Nephron progenitor cell (in vitro differentiated cells): Measurements from ENCODE around the gene DOCK9.

ENCODE experiments used
- DNase-seq: peaks from one replicate; pipeline ENCODE4 v3.0.0; 2021
- H3K27ac Mint-ChIP-seq: 2 replicates; pipeline ENCODE4 v1.8.0; 2021; ENCODE audit warnings: mild to moderate bottlenecking, moderate library complexity, mixed read lengths
- H3K27me3 Mint-ChIP-seq: 2 replicates; pipeline ENCODE4 v1.8.0; 2021; ENCODE audit warnings: mild to moderate bottlenecking, low read depth, mixed read lengths; ENCODE audit not compliant: poor library complexity
- H3K36me3 Mint-ChIP-seq: 2 replicates; pipeline ENCODE4 v1.8.0; 2021; ENCODE audit warnings: low read depth, mixed read lengths
- H3K4me1 Mint-ChIP-seq: 2 replicates; pipeline ENCODE4 v1.8.0; 2021; ENCODE audit warnings: mixed read lengths
- H3K4me3 Mint-ChIP-seq: 2 replicates; pipeline ENCODE4 v1.8.0; 2021; ENCODE audit warnings: mild to moderate bottlenecking, moderate library complexity, mixed read lengths
- H3K9me3 Mint-ChIP-seq: 2 replicates; pipeline ENCODE4 v1.8.0; 2021; ENCODE audit warnings: mild to moderate bottlenecking, moderate library complexity, mixed read lengths
- TF ChIP-seq, protein P1 (sequence below): fragments of 200-600 bp; sonication (generic); IDR thresholded peaks from 2 replicates; pipeline ENCODE4 v1.5.0; 2021; ENCODE audit warnings: antibody characterized with exemption

The DOCK9 gene

GRCh38 chr13:98967491-98967890 lies 10.4 kb downstream of the DOCK9 start:
- peaks cover 5% of the 10 kb centered on the region for H3K27me3 Mint-ChIP-seq
- no peak overlapping the region for H3K27ac Mint-ChIP-seq
- peaks cover 30% of the 10 kb centered on the region for H3K4me1 Mint-ChIP-seq
- H3K4me3 Mint-ChIP-seq = no peak overlapping the region
- H3K9me3 Mint-ChIP-seq = no peaks in the 10 kb centered on the region
- no peak for DNase-seq
- H3K36me3 Mint-ChIP-seq = no peaks in the 10 kb centered on the region
- TF ChIP-seq, protein P1, sequence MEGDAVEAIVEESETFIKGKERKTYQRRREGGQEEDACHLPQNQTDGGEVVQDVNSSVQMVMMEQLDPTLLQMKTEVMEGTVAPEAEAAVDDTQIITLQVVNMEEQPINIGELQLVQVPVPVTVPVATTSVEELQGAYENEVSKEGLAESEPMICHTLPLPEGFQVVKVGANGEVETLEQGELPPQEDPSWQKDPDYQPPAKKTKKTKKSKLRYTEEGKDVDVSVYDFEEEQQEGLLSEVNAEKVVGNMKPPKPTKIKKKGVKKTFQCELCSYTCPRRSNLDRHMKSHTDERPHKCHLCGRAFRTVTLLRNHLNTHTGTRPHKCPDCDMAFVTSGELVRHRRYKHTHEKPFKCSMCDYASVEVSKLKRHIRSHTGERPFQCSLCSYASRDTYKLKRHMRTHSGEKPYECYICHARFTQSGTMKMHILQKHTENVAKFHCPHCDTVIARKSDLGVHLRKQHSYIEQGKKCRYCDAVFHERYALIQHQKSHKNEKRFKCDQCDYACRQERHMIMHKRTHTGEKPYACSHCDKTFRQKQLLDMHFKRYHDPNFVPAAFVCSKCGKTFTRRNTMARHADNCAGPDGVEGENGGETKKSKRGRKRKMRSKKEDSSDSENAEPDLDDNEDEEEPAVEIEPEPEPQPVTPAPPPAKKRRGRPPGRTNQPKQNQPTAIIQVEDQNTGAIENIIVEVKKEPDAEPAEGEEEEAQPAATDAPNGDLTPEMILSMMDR = no peak

DNA sequence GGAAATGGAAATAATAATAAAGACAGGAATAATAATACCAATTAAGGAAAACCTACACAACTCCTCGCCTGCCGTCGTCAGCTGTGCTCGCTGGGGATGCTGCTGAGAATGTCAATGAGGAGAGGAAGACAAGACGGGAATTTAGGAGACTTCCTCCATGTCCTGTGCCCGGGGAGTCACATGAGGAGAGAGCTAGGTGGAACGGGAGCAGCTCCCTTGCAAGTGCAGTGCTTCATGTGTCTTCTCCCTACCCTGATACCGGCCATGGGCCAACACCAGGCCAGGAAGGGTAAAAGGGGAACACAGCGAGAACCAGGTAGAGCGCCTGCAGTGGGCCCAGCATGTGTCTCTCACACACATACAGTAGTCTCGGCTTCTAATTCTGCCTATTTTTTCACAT lies 11.8 kb downstream of the DOCK9 start:
- H3K27ac Mint-ChIP-seq = peak overlapping the region; percentile 53
- no peaks in the 10 kb centered on the region for H3K9me3 Mint-ChIP-seq
- no peak overlapping the region for H3K4me3 Mint-ChIP-seq
- peaks cover 45% of the 10 kb centered on the region for H3K4me1 Mint-ChIP-seq
- TF ChIP-seq, protein P1 = no peak
- H3K36me3 Mint-ChIP-seq = no peaks in the 10 kb centered on the region
- no peak for DNase-seq
- peaks cover 3% of the 10 kb centered on the region for H3K27me3 Mint-ChIP-seq

DNA sequence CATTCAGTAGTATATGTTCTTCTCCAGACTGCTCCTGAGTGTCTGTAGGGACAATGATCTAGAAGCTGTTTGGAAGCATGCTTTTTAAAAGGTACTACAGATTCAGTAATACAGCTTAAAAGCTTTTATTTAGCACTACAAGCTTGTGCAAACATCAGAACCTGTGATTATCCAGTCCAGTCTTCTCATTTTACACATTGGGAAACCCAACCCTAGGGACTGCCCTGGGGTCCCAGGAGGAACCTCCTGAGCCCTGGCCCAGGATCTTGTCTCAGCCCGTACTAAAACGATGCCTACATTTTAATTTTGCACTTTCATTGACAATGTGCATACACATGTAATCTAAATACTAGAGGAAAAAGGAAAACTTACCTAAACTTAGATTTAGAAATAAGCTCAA lies 12.5 kb downstream of the DOCK9 start:
- Mint-ChIP-seq H3K9me3 (no peaks in the 10 kb centered on the region), H3K27me3 (peaks cover 3% of the 10 kb centered on the region), H3K4me1 (peaks cover 52% of the 10 kb centered on the region), H3K36me3 (no peaks in the 10 kb centered on the region), H3K27ac (no peak overlapping the region), H3K4me3 (no peak overlapping the region)
- TF ChIP-seq, protein P1 = no peak
- no peak for DNase-seq

DNA sequence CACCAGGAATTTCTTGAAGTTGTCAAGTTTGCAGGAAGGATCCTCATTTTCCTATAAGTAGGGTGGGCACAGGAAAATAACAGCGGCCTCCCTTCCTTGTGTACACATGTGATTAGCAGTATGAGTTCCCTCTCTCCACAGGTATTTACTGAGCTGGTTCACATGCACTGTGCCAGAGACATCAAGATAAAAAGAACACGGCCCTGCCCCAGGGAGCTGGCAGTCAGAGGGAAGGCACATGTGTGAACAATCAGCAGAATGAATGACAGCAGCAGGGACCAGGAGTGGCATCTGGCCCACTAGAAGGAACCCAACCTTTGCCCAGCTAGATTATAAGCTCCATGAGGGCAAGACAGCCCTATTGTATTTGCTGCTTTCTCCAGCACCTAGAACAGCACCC lies 13.9 kb downstream of the DOCK9 start:
- Mint-ChIP-seq H3K27me3 (peaks cover 3% of the 10 kb centered on the region), H3K4me1 (peaks cover 54% of the 10 kb centered on the region), H3K4me3 (no peak overlapping the region), H3K27ac (no peak overlapping the region), H3K36me3 (no peaks in the 10 kb centered on the region), H3K9me3 (no peaks in the 10 kb centered on the region)
- TF ChIP-seq, protein P1 = no peak
- no peak for DNase-seq

DNA sequence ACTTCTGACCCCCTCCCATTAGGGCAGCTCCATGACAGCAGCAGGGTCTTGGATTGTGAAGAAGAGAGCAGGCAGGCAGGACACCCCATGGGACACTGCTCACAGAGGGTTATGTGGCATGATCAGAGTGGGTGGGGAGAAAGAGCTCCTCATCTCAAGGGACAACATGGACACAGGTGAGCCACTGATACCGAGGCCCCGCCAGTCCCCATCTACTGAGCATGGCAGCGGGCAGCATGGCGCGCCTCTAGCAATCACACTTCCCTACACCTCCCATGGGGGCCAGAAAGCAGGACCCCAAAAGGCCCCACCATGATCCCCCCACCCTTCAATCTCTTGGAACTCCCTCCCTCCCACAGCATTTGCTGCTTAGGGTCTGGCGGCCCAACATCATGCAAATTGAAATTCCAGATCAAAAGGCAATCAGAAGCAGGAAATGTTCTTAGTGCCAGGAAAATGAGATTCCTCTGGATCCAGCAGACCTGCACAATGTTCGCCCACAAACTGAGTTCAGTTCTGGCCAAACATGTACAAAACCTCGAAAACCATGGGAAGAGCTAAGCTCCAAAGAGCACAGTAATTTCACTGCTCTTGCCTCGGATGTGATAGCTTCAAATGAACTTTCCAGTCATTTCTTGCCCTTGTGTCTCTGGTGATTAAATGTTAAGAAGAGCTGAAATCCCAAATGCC lies 14.8 kb downstream of the DOCK9 start:
- DNase-seq = no peak
- Mint-ChIP-seq H3K27ac (no peak overlapping the region), H3K27me3 (peaks cover 3% of the 10 kb centered on the region), H3K4me3 (no peak overlapping the region), H3K9me3 (no peaks in the 10 kb centered on the region), H3K36me3 (no peaks in the 10 kb centered on the region), H3K4me1 (peaks cover 54% of the 10 kb centered on the region)
- TF ChIP-seq, protein P1 = no peak

DNA sequence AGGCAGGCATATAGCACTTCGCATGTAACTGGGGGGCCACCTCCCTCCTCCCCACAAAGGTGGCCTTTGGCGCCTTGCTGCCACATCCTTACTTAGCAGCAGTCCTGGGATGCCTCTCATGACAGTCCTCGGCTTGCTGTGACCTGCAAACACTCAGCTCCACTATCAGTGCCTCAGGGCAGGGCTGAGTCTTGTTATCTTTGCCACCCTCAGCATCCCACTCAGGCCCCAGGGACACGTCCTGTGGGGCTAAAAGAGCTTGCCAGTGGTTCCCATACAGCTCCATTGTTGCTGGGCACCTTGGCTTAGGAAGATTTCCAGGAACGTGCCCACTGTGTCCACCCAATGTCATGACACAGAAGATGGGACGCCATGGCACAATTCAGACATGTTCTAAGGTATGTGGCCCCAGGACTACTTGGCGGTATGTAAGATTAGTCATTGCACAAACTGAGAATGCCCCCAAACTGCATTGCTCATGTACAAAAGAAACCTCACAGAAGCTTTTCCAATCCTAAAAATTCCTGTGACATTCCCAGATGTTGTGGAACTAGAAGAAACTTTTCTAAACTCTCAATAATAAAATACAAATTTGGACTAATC lies 16.3 kb downstream of the DOCK9 start:
- DNase-seq = no peak
- no peaks in the 10 kb centered on the region for H3K36me3 Mint-ChIP-seq
- peaks cover 54% of the 10 kb centered on the region for H3K4me1 Mint-ChIP-seq
- peak overlapping the region; percentile 22 for H3K27ac Mint-ChIP-seq
- peaks cover 3% of the 10 kb centered on the region for H3K27me3 Mint-ChIP-seq
- H3K9me3 Mint-ChIP-seq = no peaks in the 10 kb centered on the region
- no peak overlapping the region for H3K4me3 Mint-ChIP-seq
- TF ChIP-seq, protein P1 = no peak
